HG03135 (cell line): ENCODE results near the gene SMU1.
"Not testable (repeated sequence)": the region's sequence is repeated elsewhere in the genome, so short reads cannot be mapped to it uniquely, and the experiment has no call there.

Source experiments
- ATAC-seq: cut with Tn5 transposase; IDR thresholded peaks from one replicate; pipeline ENCODE4 v1.9.1; 2021; ENCODE audit warnings: mild to moderate bottlenecking, moderate library complexity; ENCODE audit not compliant: unreplicated experiment

SMU1 gene

DNA sequence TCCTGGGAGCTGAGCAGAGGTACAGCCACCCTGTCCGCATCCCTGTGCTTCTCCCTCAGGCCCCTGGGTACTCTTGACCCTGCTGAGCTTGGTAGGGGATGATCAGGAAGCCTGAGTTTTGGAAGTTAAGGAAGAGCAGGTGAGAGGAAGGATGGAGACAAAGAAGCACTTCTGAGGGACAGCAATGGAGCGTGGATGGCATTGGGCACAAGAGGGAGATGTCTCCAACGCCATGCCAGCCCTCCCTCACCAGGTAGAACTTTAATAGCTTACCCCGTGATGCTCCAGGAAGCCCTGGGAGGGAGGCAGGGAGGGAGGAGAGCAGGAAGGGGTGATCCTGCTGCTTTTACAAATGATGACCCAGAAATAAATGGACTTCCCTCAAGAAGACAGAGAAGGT lies 29.9 kb upstream of the SMU1 start:
- no peak for ATAC-seq

DNA sequence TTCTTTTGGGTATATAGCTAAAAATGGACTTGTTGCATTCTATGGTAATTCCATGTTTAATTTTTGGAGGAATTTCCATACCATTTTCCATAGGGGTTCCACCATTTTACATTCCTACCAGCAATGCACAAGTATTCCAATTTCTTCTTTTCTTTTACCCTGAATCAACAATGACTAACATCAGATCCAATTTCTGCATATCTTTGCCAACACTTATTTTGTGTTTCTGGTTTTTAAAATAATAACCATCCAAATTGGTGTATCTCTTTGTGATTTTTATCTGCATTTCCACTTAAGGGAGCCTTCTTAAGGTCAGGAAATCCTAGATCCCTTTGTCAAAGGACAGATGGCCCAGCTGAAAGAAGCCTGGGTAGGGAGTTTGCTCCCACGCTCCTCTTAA lies 29.5 kb upstream of the SMU1 start:
- ATAC-seq, result no peak

DNA sequence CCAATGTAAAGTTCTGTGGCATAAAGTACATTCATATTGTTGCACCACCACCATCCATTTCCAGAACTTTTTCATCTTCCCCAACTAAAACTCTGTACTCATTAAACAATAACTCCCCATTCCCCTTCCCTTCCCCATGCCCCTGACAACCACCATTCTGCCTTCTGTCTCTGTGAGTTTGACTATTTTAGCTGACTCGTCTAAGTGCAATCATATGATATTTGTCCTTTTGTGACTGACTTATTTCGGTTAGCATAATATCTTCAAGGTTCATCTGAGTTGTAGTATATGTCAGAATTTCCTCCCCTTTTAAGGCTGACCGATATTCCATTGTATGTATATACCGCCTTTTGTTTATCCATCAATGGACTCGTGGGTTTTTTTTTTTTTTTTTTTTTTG lies 29.0 kb upstream of the SMU1 start:
- ATAC-seq, result no peak

DNA sequence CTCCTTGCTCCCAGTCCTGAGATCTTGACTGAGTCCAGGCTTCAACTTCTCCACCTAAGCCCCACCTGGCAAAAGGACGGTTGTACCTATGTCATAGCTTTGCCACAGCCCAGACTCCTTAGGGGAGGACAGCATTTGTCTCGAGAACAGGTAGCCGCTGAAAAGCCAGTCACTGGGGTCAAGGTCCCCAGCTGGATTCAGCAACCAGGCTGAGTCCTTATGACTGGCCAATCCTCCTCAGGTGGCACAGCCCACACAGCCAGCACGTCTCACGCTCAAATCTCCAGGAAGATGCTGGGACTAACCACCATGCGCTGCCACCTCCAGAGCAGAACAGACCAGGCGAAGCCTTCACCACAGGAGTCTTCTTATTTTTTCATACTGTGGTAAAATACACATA lies 27.9 kb upstream of the SMU1 start:
- no peak for ATAC-seq

DNA sequence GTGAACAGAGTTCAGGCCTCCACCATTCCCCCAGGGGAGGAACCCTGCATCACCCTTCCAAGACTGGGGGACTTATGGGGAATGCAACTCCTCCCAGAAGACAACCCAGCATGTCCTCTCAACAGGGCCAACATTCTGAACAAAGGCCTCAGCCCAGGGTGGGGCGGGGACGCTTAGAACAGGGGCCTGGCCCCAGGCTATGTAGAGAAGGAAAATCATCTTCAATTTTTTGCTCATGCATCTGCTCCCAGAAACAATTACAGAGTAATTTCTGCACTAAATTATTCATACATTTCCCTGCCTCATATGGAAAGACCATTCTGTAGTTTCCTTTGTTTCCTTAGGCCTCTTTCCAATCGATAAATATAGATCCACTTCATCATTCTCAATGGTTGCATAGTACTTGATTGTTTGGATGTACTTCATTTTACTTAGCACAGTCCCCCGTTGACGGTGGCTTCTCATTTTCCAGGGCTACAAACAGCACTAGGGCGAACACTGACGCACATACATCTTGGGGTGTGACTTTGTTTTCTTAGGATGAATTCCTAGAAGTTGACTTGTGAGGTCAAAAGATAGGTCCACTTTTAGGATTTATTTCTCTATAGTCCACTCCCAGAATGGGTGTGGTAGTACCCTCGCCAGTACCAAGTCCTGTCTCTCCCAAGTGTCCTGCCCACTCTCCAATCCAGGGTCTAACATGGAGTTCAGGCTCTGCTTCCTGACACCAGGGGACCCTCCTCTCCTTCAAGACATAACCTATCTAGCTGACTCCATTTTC lies 27.2 kb upstream of the SMU1 start:
- ATAC-seq, result no peak

DNA sequence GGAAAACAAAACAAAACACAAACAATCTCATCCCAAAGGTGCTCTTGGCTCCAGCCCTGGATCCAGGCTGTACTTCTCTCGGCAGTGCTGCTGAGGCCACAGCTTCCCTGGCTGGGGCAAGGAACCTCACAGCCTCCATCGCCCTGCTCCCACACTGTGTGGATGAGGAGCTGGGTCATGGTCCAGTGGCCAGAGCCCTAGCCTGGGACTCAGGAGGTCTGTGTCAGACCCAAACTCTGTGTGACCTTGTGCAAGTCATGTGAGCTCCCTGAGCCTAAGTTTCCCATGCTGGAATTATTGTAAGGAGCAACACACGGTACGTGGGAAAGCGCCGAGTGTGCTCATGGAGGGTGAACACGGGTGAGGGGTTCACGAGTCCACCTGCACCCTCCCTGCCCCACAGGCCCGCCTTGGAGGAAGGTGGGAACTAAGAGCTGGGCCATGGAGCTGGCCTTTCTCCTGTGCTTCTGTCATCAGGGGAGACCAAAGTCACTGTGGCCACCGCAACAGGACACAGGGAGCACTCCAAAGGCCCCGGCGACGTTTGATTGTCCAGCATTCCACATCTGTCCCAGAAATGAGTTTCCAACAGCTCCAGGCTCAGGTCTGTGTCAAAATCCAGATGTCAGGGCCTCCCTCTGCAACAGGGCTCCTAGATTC lies 26.2 kb upstream of the SMU1 start:
- ATAC-seq, result no peak

DNA sequence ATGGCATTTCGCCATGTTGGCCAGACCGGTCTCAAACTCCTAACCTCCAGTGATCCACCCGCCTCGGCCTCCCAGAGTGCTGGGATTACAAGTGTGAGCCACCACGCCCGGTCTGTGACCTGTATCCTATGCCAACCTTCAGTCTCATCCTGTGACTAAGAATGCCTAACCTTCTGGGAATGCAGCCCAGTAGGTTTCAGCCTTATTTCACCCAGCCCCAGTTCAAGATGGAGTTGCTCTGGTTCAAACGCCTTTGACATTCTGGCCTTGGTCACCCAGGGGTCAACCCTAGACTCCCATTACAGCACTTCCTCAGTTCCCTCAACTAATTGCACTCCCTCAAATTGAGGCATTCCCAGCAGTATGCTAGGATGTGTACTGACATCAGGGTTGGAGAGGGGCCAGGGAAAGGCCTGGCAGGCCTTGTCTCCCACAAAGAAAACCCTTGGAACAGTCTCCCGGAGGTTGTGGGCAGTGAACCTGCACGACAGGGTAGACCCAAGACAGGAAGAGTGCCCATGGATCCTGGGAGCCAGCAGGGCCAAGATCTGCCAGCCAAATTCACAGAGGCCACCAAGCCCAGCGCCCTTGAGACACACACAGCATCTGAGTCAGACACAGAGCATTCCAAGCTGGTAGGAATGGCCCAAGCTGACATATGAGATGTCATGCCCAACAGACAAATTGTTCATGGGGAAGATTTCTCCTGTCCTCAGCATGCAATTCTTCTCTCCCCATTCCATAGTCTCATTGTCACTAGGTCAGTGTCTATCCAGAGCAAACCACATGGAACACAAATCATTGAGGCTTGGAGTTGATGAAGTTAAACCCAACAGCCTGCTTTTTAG lies 24.9 kb upstream of the SMU1 start:
- ATAC-seq, result no peak

DNA sequence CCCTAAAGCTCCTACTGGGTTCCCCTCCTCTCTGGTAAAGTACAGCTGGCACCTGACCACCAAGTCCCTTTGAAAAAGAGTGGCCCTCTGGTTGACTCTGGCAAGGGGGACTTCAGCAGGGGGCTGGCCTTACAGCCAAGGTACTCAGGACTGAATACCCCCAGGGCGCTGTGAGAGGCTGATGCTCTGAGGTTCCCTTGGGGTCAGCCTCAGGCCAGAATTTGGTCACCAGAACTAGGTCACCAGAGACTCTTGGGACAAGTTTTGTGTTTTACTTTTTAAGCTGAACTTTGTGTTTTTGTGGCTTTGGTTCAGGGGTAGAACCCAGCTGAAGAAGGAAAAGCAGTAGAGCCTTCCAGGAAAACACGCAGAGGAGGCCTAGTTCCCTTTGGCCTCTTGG lies 23.3 kb upstream of the SMU1 start:
- no peak for ATAC-seq

DNA sequence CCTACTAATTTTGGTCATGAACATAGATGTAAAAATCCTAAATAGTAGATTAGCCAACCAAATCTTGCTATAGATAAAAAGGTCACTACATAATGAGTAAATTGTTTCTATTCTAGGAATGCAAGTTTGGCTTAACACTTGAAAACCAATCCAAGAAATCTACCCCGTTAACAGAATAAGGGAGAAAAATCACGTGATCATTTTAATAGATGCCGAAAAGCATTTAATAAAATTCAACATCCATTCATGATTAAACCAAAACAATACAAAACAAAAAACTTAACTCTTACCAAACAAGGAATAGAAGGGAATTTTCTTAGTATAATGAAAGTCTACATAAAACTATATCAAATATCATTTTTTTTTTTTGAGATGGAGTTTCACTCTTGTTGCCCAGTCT lies 20.7 kb upstream of the SMU1 start:
- ATAC-seq, result no peak

DNA sequence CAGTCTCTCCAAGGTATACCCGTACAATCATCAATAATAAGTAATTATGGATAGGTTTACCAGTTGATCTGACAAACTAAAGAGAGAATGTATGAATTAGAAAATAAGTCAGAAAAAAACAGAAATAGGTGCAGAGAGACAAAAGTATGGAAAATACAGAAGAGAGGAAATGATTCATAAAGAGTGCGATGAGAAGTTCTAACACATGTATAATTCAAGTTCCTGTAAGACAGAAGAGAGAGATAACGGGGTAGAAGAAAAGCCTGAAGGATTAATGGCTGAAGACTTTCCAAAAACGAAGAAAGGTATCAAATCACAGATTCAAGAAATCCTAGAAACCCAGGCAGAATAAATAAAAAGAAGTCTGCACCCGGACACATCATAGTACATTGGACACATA lies 16.2 kb upstream of the SMU1 start:
- ATAC-seq, result no peak

DNA sequence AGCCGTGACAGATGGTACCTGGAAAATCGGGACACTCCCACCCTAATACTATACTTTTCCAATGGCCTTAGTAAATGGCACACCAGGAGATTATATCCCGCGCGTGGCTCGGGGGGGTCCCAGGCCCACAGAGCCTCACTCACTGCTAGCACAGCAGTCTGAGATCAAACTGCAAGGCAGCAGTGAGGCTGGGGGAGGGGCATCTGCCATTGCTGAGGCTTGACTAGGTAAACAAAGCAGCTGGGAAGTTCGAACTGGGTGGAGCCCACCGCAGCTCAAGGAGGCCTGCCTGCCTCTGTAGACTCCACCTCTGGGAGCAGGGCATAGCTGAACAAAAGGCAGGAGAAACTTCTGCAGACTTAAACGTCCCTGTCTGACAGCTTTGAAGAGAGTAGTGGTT lies 9.2 kb upstream of the SMU1 start:
- ATAC-seq, result not testable (repeated sequence)

DNA sequence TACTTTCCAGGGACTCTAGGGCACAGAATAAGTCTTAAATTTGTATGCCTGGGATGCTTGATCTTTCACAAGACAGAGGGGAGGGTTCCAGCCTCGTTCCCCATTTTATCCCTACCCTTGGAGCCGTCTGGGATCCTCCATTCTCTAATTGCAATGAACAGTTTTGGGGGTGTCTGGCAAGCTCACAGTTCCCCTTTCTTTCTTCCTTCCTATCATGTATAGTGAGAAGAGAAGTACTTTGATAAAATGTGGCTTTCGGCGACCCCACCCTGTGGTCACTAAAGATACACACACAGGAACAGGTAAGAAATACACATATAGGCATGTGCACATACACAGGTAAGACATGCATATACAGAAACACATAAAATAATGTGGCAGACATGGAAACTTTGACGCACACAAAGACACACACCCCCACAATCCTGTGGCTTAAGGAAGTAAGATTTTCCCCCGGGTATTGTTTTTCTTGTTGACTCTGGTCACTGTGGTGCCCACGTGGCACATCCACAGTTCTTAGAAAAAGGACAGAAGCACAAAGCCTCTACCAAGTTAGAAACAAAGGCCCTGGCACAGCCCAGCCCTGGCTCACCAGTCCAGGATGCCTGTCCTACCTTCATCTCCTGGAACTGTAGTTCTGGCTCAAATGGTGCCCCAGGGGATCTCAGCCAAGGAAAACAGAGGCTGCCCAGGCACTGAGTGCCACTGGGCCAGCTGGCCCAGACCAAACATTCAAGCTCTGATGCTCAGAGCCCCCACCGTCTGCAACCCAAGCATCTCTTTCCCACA lies 6.3 kb upstream of the SMU1 start:
- no peak for ATAC-seq

DNA sequence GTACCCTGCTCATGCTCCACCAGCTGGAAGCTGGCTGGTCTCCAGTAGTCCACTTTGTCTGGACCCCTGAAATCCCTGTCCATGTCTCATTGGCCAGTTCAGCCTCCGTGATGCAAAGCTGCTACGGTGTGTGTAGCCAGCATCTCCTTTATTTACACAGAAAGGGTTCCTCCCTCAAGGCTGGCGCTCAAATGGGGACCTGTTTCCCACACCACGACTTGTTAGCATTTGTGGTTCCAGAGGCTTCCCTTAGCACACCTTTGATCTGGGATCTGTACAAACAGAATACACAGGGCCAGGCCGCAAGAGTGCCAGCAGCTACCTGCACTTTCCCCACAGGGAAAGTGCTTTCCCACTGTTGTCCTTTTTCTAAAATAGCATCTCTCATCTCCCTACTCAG lies 5.7 kb upstream of the SMU1 start:
- no peak for ATAC-seq

DNA sequence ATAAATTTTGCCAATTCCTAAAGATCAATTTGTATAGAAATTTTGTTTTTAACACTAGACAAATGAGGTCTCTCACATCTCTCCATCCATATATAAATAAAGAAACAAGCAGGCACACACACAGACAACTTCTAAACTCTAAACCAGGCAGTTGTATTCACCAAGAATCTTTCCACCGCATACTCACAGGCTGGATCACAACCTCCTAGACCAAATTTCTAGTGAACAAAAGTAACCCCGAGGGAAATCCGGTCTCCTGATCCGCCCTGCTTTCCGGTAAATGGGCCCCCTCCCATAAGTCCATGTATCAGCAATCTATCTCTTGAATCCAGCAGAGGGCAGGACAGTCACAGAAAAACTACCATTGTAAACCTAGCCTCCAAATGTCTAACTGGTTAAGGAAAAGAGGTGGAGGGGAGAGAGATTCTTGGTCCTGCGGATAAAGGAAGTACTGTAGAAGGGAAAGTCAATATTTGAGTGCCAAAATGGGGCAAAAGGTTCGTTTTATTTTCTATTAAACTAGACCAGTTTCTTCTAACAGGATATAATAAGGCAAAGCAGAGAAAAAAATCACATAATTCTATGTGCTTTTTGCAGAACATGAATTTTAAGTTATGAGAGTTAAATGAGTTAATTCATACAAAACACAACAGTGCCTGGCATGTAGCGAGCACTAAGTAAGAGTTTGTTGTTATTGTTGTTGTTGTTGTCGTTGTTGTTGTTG lies 4.8 kb upstream of the SMU1 start:
- ATAC-seq, result peak; percentile 38

DNA sequence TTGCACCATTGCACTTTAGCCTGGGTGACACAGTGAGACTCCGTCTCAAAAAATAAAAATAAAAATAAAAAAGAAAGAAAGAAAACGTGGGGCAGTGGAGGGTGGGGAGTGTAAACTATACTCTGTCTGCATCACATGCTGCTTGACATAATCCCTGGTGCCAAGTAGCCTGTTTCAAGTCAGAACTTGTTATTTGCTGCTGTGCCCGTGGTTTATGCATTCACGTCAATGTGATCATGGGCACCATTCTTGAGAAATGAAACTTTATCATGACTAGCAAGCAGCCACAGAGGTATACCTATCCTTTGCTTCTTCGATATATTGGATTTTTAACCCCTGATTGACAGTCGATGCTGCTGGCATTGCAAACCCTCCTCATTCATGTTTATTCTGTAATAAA lies 4.1 kb upstream of the SMU1 start:
- ATAC-seq, result no peak

DNA sequence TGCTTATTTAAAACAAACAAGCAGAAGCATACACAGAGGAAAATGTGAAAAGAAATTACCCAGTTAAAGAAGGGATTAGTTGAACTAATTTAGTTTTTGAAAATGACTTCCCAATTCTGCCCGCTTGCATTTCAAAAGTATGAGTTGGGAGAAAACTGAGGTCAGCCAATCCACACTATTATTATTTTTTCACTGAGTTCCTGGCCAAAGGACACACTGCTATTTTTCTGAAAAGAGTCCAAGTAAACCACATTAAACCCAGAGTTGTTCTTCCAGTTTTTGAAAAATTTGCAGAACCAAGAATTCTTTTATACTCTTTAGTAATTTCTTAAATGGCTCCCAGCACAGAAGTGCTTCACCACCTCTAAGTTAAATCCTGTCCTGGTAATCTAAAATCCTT lies 7.5 kb downstream of the SMU1 start:
- no peak for ATAC-seq

DNA sequence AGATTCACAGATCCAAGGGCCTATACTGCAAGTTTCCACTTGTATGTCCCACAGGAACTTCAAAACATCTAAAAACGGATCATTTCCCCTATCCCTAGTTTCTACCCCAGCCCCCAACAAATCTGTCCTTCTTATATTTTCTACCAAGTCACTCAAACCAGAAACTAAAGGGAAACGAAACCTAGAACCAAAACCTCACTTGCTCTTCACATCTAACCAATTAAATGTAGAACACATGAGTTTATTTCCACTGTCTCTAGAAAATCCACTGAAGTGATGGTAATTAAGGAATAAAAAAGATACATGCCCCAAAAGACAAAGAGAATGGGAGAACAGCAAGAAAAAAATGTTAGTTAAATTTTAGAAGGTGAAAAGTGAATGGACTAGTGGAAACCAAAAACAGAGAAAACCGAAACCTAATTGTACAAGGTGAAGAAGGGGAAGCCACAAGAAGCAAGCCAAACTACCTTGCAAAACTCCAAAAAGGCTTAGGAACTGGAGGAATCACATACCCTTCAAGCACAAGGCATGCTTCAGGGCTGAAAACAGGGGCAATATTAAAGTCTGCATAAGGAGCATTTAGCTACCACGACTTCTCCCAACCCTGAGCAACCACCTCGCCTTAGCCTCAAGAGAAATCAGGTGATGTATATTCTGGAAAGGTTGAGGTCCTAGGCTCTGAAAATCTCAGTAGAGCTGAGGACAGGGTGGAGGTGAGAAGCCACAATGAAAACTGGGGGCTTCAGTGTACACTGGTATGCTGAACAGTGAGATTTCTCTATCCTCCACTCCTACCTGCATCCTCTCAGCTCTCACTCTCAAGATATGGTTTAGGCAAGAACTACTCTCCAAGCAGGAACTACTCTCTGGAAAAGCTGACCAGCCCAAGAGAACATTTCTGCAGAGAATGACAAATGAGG lies 11.1 kb downstream of the SMU1 start:
- peak; percentile 71 for ATAC-seq

DNA sequence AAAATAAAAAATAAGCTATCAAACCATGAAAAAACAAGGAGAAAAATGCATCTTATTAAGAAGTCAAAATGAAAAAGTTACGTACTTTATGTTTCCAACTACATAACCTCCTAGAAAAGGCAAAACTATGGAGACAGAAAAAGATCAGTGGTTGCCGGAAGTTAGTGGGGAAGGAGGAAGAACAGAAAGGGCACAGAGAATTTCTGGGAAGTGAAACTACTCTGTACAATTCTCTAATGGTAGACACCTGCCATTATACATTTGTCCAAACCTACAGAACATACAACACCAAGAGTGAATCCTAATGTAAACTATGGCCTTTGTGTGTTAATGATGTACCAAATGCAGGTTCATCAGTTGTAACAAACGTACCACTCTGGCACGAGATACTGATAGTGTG lies 25.3 kb downstream of the SMU1 start:
- no peak for ATAC-seq

DNA sequence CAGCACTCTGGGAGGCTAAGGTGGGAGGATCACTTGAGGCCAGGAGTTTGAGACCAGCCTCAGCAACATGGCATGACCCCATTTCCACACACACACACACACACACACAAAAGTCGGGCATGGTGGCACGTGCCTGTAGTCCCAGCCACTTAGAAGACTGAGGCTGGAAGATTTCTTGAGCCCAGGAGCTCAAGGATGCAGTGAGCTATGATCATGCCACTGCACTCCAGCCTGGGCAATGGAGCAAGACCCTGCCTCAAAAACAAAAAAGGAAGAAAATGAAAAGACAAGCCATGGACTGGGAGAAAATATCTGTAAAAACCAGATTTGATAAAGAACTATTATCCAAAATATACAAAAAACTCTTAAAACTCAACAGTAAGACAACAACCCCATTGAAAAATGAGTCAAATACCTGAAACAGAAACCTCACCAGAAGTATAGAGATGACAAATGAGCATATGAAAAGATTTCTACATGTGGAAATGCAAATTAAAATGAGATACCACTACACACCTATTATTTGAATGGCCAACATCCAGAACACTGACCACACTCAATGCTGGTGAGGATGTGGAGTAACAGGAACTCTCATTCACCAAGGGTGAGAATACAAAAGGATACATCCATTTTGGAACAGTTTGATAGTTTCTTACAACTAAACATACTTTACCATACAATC lies 26.7 kb downstream of the SMU1 start:
- ATAC-seq, result no peak
